HEK293 (cell line): ENCODE measurements around the gene BAZ2B.

Source experiments
- CTCF ChIA-PET: fragments of 350-600 bp; formaldehyde crosslinking; extraction: SDS; loops from one replicate; lab custom pipeline; 2021; ENCODE audit warnings: antibody characterized with exemption; lab: Yijun Ruan, JAX
- POLR2A ChIA-PET: fragments of 300-600 bp; formaldehyde crosslinking; extraction: SDS; loops from one replicate; lab custom pipeline; 2020; ENCODE audit warnings: antibody characterized with exemption, inconsistent platforms; lab: Yijun Ruan, JAX
- H3K27ac ChIP-seq: fragments of 200-500 bp; sonication (Bioruptor generic); 2 replicates; pipeline ENCODE4 v1.5.1; 2014; ENCODE audit warnings: low read depth, low read length, control low read depth, inconsistent platforms; ENCODE audit errors: extremely low read depth
- H3K36me3 ChIP-seq, 2 experiments: fragments of 200-500 bp in 1 of 2; sonication (Bioruptor generic) in 1 of 2; 1 replicate in 1 of 2; 2 replicates in 1 of 2; pipeline ENCODE4 v1.5.1; 2014 to 2017; ENCODE audit warnings: inconsistent platforms in 2 of 2, low read length in 2 of 2; ENCODE audit not compliant: control insufficient read depth in 2 of 2, insufficient read depth in 1 of 2
- H3K4me1 ChIP-seq: fragments of 200-500 bp; sonication (Bioruptor generic); 2 replicates; pipeline ENCODE4 v1.5.1; 2014; ENCODE audit warnings: mild to moderate bottlenecking, low read length, inconsistent platforms; ENCODE audit not compliant: control insufficient read depth, insufficient read depth
- H3K4me3 ChIP-seq: 2 replicates; pipeline ENCODE4 v1.5.1; 2011; ENCODE audit warnings: low read depth, mild to moderate bottlenecking, control low read depth, low read length, moderate library complexity
- H3K9me3 ChIP-seq: fragments of 200-500 bp; sonication (Bioruptor generic); 2 replicates; pipeline ENCODE4 v1.5.1; 2014; ENCODE audit warnings: low read depth, low read length, inconsistent platforms; ENCODE audit not compliant: control insufficient read depth, insufficient read depth
- KLF10 ChIP-seq: fragments of 450-650 bp; IDR thresholded peaks from 2 replicates; pipeline ENCODE4 v1.5.1; 2018; ENCODE audit warnings: missing biosample characterization, mild to moderate bottlenecking, missing genetic modification characterization
- PRDM2 ChIP-seq: fragments of 450-650 bp; formaldehyde crosslinking; IDR thresholded peaks from 2 replicates; pipeline ENCODE4 v1.5.1; 2016; ENCODE audit warnings: missing biosample characterization, missing genetic modification characterization, borderline replicate concordance
- RBAK ChIP-seq: fragments of 450-650 bp; formaldehyde crosslinking; IDR thresholded peaks from 2 replicates; pipeline ENCODE4 v1.5.1; 2016; ENCODE audit warnings: missing biosample characterization, missing genetic modification characterization
- ZBTB6 ChIP-seq: fragments of 450-650 bp; formaldehyde crosslinking; IDR thresholded peaks from 2 replicates; pipeline ENCODE4 v1.5.1; 2017; ENCODE audit warnings: missing biosample characterization, missing genetic modification characterization
- ZBTB7A ChIP-seq: fragments of 450-650 bp; formaldehyde crosslinking; IDR thresholded peaks from 2 replicates; pipeline ENCODE4 v1.5.1; 2016; ENCODE audit warnings: low read depth, missing biosample characterization, missing genetic modification characterization
- ZEB2 ChIP-seq: fragments of 450-650 bp; formaldehyde crosslinking; IDR thresholded peaks from 2 replicates; pipeline ENCODE4 v1.5.1; 2016; ENCODE audit warnings: missing biosample characterization, missing genetic modification characterization
- ZNF138 ChIP-seq: fragments of 450-650 bp; formaldehyde crosslinking; IDR thresholded peaks from 2 replicates; pipeline ENCODE4 v1.5.1; 2016; ENCODE audit warnings: missing biosample characterization, missing genetic modification characterization, borderline replicate concordance
- ZNF148 ChIP-seq: fragments of 450-650 bp; formaldehyde crosslinking; IDR thresholded peaks from 2 replicates; pipeline ENCODE4 v1.5.0; 2017; ENCODE audit warnings: missing biosample characterization, missing genetic modification characterization, borderline replicate concordance
- ZNF223 ChIP-seq: fragments of 450-650 bp; formaldehyde crosslinking; IDR thresholded peaks from 2 replicates; pipeline ENCODE4 v1.5.1; 2016; ENCODE audit warnings: missing biosample characterization, missing genetic modification characterization
- ZNF23 ChIP-seq: fragments of 450-650 bp; formaldehyde crosslinking; IDR thresholded peaks from 2 replicates; pipeline ENCODE4 v1.5.1; 2016; ENCODE audit warnings: missing biosample characterization, missing genetic modification characterization, borderline replicate concordance
- ZNF274 ChIP-seq, 2 experiments: fragments of 200-500 bp in 1 of 2; fragments of 450-650 bp in 1 of 2; sonication (Bioruptor generic) in 1 of 2; formaldehyde crosslinking in 1 of 2; IDR thresholded peaks; 2 replicates each; pipeline versions ENCODE4 v1.5.1 to v1.6.1; 2014 to 2016; ENCODE audit warnings: borderline replicate concordance in 1 of 2, inconsistent platforms in 1 of 2, low read length in 1 of 2, missing biosample characterization in 1 of 2, missing genetic modification characterization in 1 of 2
- ZNF292 ChIP-seq: fragments of 450-650 bp; formaldehyde crosslinking; IDR thresholded peaks from 2 replicates; pipeline ENCODE4 v1.5.1; 2016; ENCODE audit warnings: low read depth, missing biosample characterization, missing genetic modification characterization, borderline replicate concordance
- ZNF529 ChIP-seq: fragments of 450-650 bp; formaldehyde crosslinking; IDR thresholded peaks from 2 replicates; pipeline ENCODE4 v1.5.1; 2017; ENCODE audit warnings: missing genetic modification characterization, missing biosample characterization; ENCODE audit not compliant: insufficient replicate concordance
- ZNF544 ChIP-seq: fragments of 450-650 bp; formaldehyde crosslinking; IDR thresholded peaks from 2 replicates; pipeline ENCODE4 v1.5.0; 2017; ENCODE audit warnings: missing biosample characterization, missing genetic modification characterization
- ZNF561 ChIP-seq: fragments of 450-650 bp; IDR thresholded peaks from 2 replicates; pipeline ENCODE4 v1.5.1; 2018; ENCODE audit warnings: missing biosample characterization, missing genetic modification characterization, borderline replicate concordance
- ZNF600 ChIP-seq: fragments of 450-650 bp; formaldehyde crosslinking; IDR thresholded peaks from 2 replicates; pipeline ENCODE4 v1.5.1; 2016; ENCODE audit warnings: missing biosample characterization, missing genetic modification characterization
- ZNF639 ChIP-seq: fragments of 450-650 bp; formaldehyde crosslinking; IDR thresholded peaks from 2 replicates; pipeline ENCODE4 v1.5.1; 2016; ENCODE audit warnings: missing biosample characterization, missing genetic modification characterization
- ZNF658 ChIP-seq: fragments of 450-650 bp; formaldehyde crosslinking; IDR thresholded peaks from 2 replicates; pipeline ENCODE4; 2016; ENCODE audit warnings: missing biosample characterization, missing genetic modification characterization
- ZNF843 ChIP-seq: fragments of 450-650 bp; formaldehyde crosslinking; IDR thresholded peaks from 2 replicates; pipeline ENCODE4 v1.5.1; 2016; ENCODE audit warnings: missing biosample characterization, missing genetic modification characterization

BAZ2B gene

GRCh38 chr2:159270744-159271379, 345.5 kb downstream of the BAZ2B start:
- ChIA-PET POLR2A (interaction anchor here (1.3 kb wide), 1 partner anchor 16 kb away, joined by 3 read pairs; the partner anchor contains the start of gene WDSUB1), CTCF (interaction anchor here (0.5 kb wide), 1 partner anchor 16 kb away, joined by 3 read pairs; no protein-coding TSS in a partner anchor)
- no peaks in the 10 kb centered on the region for H3K9me3 ChIP-seq
- no peaks in the 10 kb centered on the region; the same call in none of the 2 replicates for H3K4me1 ChIP-seq
- H3K4me3 ChIP-seq, result no peak overlapping the region
- no peak for TF ChIP-seq ZNF138
- TF ChIP-seq ZBTB7A, result no peak
- TF ChIP-seq ZNF843 (tag by site-specific recombination), result no peak
- TF ChIP-seq ZNF148 (tag by site-specific recombination), result no peak
- TF ChIP-seq RBAK (tag by site-specific recombination), result no peak
- TF ChIP-seq ZBTB6 (tag by site-specific recombination), result no peak
- TF ChIP-seq ZNF600 (tag by site-specific recombination), result no peak
- no peak for TF ChIP-seq PRDM2 (tag by site-specific recombination)
- TF ChIP-seq ZNF658 (tag by site-specific recombination), result no peak
- TF ChIP-seq ZNF561 (tag by site-specific recombination), result no peak
- no peak for TF ChIP-seq ZNF274 (IDR thresholded peaks at IDR 0.05; ENCODE audit: low read length)
- TF ChIP-seq ZNF274 (tag by site-specific recombination; IDR thresholded peaks at IDR 0.05; ENCODE audit: borderline replicate concordance), result no peak
- no peak for TF ChIP-seq ZEB2 (tag by site-specific recombination)
- no peak for TF ChIP-seq ZNF223 (tag by site-specific recombination)
- TF ChIP-seq ZNF639, result no peak
- no peak for TF ChIP-seq ZNF292 (tag by site-specific recombination)
- no peak for TF ChIP-seq ZNF544 (tag by site-specific recombination)
- no peak for TF ChIP-seq ZNF529 (tag by site-specific recombination)
- TF ChIP-seq ZNF23 (tag by site-specific recombination), result no peak
- TF ChIP-seq KLF10, result no peak
- TF ChIP-seq, all 188 proteins: peak for 0
- Histone ChIP-seq H3K27ac (no peak overlapping the region), H3K36me3 (peaks cover 0 to 12% of the 10 kb centered on the region in 2 experiments; a peak in 2 of 3 replicates)
